Measurements from ENCODE around the gene FFAR3.

Gene FFAR3, protein sequence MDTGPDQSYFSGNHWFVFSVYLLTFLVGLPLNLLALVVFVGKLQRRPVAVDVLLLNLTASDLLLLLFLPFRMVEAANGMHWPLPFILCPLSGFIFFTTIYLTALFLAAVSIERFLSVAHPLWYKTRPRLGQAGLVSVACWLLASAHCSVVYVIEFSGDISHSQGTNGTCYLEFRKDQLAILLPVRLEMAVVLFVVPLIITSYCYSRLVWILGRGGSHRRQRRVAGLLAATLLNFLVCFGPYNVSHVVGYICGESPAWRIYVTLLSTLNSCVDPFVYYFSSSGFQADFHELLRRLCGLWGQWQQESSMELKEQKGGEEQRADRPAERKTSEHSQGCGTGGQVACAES
- total RNA-seq: 0 reads per million in 4 experiments

DNA sequence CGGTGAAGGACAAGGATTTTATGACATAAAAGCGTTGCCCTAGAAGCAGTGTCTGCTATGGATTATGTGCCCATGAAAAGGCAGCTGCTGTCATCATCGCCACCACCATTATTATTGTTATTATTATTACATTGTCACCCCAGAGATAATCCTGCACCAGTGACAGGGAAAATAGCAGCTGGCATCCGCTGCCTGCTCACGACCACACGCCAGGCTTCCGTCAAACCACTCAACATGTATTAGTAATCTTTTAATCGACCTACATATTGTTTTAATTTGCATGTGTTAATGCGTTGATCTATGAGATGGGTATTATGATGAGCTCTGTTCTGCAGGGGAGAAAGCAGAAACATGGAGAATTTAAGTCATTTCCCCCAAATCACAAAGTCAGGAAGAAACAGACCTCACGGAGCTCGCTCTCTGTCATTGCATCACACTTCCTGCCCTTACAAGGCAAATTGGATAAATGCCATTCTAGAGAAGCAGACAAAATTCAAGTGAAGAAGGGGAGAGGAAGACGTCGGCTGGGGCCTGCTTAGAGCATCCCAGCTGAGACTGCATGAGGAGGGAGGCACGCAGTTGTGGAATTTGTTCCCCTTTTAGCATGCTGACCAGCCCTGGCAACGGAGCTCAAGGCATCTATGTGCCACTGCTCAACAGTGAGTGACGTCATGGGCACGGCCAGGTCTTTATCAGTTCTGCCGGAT lies at the start of gene FFAR3:
Gene FFAR3 (plus strand): TSS at position 594 of the 707 bp plus-strand sequence. CDS start 431 bp downstream, outside the sequence.
- no peak for DNase-seq

DNA sequence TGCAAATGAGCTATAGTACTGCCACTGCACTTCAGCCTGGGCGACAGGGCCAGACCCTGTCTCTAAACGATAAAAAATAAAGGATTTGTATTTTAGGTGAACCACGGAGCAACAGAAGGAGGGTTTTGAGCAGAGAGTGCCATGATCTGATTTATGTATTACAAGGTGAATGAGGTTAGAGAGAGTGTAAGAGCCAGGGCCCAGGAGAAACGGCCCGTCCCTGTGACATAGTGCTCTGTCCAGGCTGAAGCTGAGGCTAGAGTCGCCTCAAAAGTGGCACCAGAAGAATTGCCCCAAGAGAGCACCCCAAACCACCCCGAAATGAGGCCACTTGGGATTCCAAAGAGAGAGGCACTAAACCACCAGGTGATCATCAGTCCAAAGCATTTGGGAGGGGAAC lies 49.4 kb upstream of the FFAR3 start:
- no peak for DNase-seq

DNA sequence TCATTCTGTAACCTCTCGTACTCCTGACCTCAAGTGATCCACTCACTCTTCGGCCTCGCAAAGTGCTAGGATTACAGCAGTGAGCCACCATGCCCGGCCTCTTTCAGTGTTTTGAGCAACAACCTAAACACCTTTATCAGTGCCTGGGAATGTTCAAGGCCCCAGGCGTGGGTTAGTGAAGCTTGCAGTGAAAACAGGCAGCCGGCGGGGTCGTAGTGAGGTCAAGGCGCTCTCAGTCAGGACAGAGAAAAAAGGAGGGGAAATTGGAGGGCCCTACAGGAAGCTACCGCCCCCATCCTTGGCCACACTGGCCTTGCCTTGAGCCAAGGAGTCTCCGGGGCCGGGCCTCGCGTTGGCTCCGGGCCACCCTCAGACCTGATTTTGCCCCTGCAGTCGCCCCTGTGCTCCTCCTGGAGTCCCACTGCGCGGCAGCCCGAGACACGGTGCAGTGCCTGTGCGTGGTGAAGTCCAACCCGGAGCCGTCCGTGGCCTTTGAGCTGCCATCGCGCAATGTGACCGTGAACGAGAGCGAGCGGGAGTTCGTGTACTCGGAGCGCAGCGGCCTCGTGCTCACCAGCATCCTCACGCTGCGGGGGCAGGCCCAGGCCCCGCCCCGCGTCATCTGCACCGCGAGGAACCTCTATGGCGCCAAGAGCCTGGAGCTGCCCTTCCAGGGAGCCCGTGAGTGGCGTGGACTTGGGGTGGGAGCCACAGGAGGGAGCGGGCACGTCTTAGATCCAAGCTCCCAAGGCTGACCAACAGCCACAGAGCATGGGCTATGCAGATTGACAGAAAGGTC lies 48.6 kb upstream of the FFAR3 start:
- no peak for DNase-seq

DNA sequence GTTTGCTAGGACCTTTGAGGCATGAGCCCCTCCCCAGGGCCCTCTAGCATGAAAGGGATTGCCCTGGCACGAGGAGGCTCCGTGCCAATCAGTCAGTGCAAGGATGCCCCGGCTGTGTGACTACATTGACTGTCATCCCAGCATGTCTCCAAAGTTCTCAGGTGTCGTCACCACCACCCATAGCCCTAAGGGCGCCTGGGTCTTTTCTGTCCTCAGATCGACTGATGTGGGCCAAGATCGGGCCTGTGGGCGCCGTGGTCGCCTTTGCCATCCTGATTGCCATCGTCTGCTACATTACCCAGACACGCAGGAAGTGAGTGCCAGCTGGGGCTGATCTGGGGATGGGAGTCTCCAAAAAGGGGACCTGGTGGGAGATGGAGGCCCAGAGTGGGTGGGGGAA lies 47.9 kb upstream of the FFAR3 start:
- DNase-seq: no peak

DNA sequence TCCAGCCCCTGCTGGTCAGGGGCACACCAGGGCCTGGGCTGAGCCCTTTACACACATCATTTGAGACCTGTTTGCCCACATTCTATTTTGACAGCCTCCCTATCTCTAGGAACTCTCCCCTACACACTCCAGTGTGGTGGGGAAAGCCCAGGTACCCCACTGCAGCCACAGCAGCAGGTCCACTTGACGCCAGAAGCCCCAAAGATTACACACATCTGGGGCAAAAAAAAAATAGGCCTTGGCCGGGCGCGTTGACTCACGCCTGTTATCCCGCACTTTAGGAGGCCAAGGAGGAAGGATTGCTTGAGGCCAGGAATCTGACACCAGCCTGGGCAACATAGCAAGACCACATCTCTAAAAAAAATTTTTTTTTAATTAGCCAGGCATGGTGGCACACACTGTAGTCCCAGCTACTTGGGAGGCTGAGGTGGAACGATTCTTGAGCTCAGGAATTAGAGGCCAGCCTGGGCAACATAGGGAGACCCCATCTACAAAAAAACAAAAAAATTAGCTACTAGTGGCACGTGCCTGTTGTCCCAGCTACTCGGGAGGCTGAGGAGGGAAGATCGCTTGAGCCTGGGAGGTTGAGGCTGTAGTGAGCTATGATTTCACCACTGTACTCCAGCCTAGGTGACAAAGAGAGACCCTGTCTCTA lies 47.3 kb upstream of the FFAR3 start:
- DNase-seq: no peak

DNA sequence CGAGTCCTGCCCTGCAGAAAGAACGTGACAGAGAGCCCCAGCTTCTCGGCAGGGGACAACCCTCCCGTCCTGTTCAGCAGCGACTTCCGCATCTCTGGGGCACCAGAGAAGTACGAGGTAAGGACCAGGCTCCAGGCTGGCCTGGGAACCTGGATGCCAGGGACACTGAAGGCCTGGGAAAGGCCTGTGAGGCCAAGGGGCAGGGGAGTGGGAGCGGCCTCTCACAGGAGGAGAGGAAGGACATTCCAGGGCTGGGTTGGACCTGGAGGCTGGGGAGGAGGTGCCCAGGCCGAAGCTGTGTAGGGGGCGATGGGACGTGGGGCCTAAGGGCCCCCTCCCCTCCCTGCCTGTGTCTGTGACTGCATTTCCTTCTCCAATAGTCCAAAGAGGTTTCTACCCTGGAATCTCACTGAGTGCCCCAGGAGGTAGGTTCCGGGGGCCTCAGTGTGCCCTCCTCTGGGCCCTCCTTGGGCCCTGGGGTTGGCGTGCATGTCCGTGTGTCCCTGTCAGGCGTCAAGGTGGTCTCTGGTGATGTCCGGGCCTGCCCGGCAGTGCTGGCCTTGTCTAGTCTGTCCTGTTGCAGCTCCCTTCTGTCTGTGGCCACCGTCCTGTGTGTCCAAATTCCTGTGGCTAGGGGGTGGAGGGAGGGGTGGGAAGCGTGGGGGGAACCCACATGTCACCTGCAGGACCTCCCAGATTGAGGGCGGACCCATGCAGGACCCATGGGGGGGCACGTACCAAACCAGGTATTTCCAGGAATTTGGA lies 46.2 kb upstream of the FFAR3 start:
- DNase-seq: no peak

DNA sequence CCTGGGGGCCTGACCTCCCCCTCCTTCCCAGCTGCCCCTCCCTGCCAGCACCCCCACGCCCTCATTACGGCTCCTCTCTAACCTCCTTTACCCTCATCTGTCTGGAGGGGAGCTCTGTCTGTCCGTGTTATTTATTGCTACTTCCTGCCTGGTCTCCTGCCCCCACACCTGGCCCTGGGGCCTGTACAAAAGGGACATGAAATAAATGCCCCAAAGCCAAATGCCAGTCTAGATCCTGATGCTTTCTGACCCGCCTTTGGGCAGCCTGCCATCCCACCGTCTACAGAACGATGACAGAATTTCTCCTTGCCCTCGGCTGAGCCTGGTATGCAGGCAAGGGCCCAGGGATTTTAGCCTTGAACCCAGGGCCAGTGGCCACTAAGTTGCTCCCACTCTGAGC lies 44.7 kb upstream of the FFAR3 start:
- no peak for DNase-seq

DNA sequence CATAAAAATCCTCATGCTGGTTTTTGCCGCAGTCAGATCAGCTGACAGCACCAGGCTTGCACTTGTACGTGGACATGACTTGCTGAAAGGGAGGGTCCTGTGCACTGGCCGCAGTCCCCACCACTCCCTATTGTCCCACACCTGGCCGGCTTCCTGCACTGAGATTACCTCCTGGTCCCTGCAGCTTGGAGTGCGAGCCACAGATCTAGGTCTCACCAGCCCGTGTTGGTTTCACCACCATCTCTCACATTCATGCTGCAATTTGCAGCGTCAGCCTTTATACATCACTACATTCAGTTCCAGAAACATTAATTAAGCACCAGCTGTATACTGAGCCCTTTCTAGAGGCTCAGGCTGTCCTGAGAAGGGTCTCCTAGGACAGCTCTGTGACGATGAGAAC lies 44.2 kb upstream of the FFAR3 start:
- no peak for DNase-seq

DNA sequence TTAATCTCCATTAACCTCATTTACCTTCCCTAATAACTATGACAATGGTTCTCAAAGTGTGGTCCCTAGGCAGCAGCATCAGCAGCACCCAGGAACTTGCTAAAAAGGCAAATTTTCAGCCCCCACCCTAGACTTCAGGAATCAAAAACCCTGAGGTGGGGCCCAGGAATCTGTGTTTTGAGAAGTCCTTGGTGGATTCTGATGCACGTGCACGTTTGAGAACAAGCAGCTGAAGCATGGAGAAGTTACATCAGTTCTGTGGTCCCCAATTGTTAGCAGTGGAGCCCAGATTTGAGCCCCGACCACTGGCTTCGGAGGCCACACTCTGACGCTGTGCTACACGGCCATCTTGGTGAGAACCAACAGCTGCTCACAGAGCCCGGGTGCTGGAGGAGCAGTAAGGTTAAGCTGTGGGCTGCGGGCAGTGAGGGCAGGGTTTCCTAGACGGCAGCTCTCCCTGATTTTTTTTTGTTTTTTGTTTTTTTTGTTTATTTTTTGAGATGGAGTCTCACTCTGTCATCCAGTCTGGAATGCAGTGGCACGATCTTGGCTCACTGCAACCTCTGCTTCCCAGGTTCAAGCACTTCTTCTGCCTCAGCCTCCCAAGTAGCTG lies 43.3 kb upstream of the FFAR3 start:
- no peak for DNase-seq

DNA sequence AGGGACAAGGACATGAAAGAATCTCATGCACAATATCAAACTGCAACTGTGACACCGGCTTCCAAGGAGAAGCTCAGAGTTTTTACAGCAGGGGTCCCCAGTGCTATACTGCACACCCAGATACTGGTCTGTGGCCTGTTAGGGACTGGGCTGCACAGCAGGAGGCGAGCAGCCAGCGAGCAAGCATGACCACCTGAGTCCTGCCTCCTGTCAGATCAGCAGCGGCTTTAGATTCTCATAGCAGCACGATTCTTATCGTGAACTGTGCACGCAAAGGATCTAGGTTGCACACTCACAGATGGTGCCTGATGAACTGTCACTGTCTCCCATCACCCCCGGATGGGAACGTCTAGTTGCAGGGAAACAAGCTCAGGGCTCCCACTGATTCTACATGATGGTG lies 42.4 kb upstream of the FFAR3 start:
- DNase-seq: no peak

DNA sequence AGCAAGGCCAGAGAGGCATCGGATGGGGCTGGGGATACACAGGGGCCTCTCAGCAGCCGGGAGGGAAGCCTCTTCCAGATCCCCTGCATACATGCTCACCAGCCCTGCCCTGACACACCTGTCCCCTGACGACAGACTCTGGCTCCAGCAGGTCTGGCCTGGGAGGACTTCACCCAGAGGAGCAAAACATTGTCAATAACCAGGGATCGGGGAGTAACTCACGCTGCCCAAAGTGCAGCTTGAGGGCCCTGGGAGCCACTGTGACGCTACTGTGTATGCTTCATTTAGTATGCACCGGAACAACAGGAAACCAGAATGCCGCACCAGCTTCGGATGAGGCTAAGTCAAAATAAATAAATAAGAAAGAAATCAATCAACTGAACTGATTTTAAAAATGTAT lies 41.7 kb upstream of the FFAR3 start:
- DNase-seq: no peak

DNA sequence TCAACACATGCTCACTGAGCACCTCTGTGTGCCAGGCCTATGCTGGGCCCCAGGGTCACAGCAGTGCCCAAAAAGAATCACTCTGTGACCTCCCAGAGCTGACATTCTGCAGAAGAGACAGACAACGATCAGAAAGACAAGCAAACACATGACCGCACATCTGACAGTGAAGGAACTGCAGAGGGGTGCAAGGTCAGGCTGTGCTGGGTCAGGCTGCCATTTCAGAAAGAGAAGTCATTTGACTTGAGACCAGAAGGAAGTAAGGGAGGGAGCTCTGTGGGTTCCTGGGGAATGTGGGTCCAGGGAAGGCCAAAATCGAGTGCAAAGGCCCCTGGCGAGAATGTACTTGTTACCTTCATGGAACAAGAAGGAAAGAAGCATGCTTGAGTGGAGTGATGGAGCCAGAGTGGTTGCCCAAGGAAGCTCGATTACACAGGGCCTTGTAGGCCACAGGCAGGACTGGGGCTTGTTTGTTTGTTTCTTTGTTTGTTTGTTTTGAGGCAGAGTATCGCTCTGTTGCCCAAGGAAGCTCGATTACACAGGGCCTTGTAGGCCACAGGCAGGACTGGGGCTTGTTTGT lies 40.7 kb upstream of the FFAR3 start:
- no peak for DNase-seq

DNA sequence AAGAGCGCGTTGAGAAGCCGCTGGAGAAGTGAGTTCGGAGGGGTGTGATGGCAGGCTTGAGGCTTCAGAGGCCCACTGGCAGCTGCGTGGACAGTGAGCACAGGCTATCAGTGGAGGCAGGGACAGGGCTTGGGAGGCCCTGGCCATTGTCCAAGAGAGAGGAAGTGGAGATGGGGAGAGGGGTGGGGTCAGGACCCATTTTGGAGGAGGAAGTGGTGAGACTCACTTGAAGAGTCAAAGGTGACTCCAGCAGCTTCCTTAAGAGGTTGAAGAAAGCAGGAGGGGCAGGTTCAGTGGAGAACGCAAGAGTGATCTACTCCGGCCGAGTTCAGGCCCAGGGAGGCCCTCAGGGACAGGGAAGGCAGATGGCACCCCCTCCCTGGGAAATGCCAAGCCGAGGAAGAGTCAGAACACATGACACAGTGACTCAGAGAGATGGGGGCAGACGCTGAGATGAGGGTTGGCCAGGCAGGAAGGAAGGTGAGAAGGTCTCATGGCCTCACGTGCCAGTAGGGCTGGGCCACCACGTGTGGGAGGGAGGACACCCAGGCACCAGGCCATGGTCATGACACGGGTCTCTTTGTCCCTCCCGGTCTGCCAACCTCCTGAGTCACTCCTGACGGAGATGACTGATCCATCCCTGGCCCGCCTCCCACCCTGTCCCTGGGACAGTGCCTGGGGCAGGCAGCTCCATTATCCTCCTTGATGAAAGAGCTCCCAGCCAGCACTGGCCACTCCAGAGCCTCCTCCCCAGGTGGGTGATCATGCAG lies 39.4 kb upstream of the FFAR3 start:
- no peak for DNase-seq

DNA sequence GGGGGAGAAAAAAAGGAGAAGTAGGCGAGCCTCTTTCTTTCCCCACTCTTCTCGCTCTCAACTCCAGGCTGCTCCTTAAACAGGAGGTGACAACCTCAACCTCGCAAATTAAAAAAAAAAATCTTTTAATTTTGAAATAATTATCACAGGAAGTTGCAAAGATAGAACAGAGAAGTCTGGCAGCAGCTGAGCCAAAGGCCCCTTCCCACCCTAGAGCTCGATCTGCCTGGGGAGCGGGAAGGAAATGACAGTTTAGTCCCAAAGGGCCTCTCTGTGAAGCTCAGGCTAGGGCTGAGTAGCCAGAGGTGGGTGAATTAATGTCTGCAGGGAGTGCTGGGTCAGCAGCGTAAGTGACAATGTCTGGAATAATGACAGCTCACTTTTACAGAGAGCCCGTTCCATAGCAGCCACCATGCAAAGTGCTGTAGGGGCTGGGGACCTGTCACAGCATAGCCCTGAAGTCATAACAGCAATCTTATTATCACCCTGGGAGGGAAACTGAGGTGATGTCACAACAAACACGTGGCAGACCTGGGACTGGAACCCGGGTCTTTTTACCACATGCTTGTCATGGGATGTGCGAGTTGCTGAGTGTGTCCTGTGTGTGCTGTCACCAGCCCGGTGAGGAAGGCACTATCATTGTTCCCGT lies 38.1 kb upstream of the FFAR3 start:
- no peak for DNase-seq

DNA sequence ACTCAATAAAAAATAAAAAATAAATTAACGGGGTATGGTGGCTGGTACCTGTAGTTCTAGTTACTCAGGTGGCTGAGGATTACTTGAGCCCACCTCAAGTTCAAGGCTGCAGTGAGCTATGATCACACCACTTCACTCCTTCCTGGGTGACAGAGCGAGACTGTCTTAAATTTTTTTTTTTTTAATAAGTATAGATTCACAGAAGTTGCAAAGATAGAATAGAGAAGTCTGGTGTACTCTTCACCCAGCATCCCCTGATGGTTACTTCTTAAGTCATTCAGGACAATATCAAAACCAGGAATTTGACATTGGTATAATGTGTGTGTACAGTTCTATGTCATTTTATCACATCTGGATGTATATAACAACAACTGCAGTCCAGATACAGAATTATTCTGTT lies 37.0 kb upstream of the FFAR3 start:
- DNase-seq: no peak

DNA sequence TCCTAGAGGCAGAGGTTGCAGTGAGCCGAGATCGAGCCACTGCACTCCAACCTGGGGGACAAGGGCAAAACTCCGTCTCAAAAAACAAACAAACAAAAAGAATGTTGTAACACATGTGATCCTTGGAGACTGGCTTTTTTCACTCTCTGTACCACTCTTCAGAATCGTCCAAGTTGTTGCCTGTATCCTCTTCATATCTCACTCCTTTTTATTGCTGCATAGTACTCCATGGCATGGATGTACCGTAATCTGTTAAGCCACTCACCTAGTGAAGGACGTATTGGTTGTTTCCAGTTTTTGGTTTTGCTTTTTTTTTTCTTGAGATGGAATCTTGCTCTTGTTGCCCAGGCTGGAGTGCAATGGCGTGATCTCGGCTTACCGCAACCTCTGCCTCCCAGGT lies 36.2 kb upstream of the FFAR3 start:
- DNase-seq: no peak

DNA sequence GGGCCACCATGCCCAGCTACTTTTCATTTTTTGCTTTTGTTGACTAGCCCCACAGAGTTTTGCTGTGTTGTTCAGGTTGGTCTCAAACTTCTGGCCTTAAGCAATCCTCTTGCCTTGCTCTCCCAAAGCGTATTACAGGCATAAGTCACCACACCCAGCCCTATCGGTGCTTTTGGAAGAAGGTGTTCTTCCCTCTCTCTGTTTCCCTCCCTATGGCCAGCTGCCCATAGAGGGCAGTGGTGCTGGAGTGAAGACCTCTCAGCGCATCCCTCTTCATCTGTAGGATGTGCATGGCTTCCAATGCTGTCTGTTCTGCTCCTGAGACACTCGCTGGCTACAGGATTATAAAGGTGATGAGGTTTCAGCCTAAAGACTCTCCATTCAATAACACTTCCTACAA lies 30.6 kb upstream of the FFAR3 start:
- no peak for DNase-seq

DNA sequence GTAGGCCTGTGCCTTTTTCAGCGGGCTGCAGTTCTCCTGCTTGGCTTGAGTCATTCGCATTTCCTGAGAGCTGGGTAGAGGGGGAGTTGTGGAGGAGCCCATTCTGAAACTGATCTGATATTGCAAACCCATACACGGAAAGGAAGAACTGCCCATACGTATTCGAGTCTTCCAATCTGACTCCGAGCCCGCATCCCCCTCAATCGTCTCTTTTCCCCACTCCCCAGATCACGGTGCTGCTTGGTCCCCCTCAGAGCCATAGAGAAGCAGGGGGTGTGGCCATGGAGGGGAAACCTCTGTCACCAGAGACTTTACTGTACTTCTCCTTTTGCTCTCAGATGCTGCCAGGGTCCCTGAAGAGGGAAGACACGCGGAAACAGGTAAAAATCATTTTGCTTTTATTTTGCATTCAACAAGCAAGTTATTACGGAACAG lies 29.4 kb upstream of the FFAR3 start, which contains the start of gene CD22:
Gene CD22 (plus strand): TSS at position 337 of the 435 bp plus-strand sequence. CDS start 2,854 bp downstream, outside the sequence.
- DNase-seq: no peak

DNA sequence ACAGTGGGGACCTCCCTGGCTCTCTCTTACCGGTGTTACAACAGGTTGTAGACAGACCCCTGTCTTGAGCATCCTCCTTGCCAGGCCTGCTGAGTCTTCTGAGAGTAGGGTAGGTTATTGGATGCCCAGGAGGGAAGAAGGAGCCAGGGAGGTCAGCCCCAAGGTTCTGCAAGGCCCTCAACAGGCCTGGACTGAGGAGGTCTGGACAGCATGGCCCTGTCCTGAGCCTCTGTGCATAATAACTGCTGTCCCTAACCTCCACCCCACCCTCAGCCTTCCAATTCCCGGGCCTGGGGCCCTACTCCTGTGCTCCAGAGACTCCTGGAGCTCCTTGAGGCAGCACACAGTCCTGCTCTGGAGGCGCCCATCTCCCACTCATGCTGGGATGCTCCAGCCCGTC lies 28.9 kb upstream of the FFAR3 start:
- DNase-seq: no peak

DNA sequence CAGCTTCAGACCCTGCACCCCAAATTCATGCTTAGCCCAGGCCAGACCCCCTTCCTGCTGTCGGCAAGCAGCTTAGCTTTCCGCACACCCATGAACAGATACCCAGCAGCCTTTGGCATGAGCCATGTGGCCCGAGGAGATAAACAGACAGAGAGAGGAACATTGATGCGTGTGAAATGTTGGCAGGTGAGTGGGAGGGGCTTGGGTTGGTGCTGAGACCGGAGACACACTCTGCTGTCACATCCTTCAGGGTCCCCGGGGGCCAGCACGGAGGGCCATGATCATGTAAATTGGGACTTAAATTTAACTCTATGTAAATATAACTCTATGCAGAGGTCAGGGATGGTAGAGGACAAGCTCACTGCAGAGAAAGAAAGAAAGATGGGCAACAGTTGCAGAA lies 27.8 kb upstream of the FFAR3 start:
- no peak for DNase-seq
